Measurements from ENCODE around the gene ANK2.

ANK2 gene

DNA sequence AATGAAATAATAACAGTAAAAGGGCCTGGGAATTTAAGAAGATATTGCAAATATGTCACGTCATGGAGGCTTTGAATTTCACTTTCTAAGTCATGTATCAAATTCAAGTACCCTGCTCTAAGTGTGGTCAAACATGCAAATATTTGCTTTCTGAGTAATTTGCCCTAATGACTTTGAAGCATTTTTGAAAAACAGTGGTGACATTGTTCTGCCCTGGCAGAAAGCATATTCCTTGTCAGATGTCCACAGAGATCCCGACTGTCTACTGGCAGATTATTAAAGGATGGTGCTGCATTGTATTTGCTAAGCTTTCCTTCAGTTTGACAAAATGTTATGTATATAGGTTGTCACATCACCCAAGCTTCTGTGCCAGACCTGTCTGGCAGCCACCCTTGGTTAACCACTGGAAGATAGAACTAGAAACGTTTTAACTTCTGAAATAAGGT is 92.5 kb downstream of the ANK2 start:
- TF ChIP-seq GATA3 (IDR thresholded peaks at IDR 0.05; ENCODE audit: low read depth, low read length) (no peak), GATA2 (IDR thresholded peaks at IDR 0.05; ENCODE audit: low read depth, low read length) (no peak)

- TF ChIP-seq GATA3 (IDR thresholded peaks at IDR 0.05; ENCODE audit: low read depth, low read length) (no peak), GATA2 (IDR thresholded peaks at IDR 0.05; ENCODE audit: low read depth, low read length) (no peak)
These were observed 92.9 kb downstream of the ANK2 start for GRCh38 chr4:113142351-113142750.

- TF ChIP-seq GATA3 (IDR thresholded peaks at IDR 0.05; ENCODE audit: low read depth, low read length) (no peak), GATA2 (IDR thresholded peaks at IDR 0.05; ENCODE audit: low read depth, low read length) (no peak)
These were observed 94.6 kb downstream of the ANK2 start for GRCh38 chr4:113144091-113144490.

GRCh38 chr4:113145147-113145518 is 95.7 kb downstream of the ANK2 start:
- TF ChIP-seq GATA2 (IDR thresholded peaks at IDR 0.05; ENCODE audit: low read depth, low read length) (no peak), GATA3 (IDR thresholded peaks at IDR 0.05; ENCODE audit: low read depth, low read length) (no peak)

DNA sequence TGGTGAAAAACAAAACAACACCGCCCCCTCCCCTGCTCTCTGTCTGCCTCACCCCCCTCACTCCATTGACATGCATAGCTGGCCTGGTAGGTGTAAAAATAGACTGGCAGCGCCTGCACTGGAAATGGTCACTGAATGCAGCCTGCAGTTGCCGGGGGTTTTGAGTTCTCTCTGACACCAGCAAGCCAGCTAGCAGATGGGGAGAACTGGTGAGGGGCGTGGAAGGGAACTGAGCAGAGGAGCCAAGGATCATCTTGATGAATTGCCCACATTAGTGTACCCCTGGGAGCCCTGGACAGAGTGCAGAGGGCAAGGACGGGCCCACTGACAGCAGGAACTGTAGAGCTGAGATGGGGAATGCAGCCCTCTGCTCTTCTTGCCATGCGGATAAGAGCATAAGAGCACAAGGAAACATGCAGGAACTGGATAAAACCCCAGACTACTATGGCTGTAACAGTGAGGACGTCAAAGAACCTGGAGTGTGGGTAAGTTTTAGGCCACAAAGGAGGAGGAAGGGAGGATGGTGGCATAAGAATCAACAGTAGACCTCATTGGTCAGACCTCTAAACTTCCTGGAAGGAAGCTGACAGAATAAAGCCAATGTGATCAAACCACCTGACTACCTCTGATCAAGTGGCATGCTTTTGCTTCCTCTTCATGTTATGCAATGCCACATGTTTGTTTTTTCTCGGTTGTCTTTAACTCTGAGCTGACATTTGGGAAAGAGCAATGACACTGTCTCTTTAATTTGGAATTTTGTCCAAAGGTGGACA is 96.3 kb downstream of the ANK2 start:
- no peak for TF ChIP-seq GATA3 (IDR thresholded peaks at IDR 0.05; ENCODE audit: low read depth, low read length)
- no peak for TF ChIP-seq GATA2 (IDR thresholded peaks at IDR 0.05; ENCODE audit: low read depth, low read length)

DNA sequence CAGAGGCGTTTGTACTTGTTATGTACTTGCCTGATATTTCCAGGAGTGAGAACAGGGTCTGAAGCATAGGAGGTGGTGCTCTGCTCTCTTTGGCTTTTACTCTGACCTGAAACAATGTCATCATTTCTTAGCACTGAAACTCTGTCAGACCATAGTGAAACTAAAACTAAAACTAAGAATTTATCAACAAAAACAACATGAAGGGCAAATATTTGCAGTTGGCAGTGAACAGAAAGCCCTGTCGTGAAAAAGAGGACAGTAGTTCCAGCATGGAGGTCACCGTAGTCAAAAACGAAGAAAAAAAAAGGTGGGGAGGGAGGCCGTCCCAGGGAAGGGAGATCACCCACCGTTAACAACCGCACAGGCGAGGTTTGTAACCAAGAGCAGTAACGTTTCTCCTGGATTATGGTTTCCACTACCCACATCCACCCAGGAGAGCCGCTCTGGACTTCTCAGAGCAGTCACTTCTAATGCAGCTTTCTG is 97.5 kb downstream of the ANK2 start:
- no peak for TF ChIP-seq GATA3 (IDR thresholded peaks at IDR 0.05; ENCODE audit: low read depth, low read length)
- no peak for TF ChIP-seq GATA2 (IDR thresholded peaks at IDR 0.05; ENCODE audit: low read depth, low read length)

DNA sequence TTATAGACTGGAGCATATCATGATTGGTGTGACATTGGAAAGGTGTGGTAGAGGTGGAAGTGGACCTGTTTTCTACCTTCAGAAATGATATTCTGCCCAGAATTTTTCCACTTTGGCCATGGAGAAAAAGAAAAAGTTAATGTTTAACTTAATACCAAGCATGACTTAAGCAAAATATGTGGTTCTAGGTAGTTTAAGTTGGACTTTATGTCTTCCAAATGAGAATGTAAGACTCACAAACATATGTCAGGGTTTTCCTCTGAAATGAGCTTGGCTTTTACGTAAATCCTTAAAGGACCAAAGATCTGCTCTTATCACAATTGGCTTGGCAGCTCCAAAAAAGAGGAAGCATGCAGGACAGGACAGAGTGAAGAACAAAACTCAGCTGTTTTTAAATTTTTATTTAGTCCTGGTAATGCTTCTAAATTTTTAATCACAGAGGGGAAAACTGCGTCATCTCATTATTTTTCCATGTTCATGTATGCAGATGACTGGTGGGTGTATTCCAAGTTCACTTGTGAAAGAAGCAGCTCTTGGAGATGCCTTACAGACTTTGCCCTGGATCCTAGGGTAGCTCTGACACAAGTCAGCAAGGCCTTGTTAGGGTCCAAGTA is 98.2 kb downstream of the ANK2 start:
- TF ChIP-seq GATA2 (IDR thresholded peaks at IDR 0.05; ENCODE audit: low read depth, low read length) (no peak), GATA3 (IDR thresholded peaks at IDR 0.05; ENCODE audit: low read depth, low read length) (no peak)

GRCh38 chr4:113148925-113149324 is 99.5 kb downstream of the ANK2 start:
- TF ChIP-seq GATA2 (IDR thresholded peaks at IDR 0.05; ENCODE audit: low read depth, low read length): no peak
- TF ChIP-seq GATA3 (IDR thresholded peaks at IDR 0.05; ENCODE audit: low read depth, low read length): no peak

- TF ChIP-seq GATA3 (IDR thresholded peaks at IDR 0.05; ENCODE audit: low read depth, low read length) (no peak), GATA2 (IDR thresholded peaks at IDR 0.05; ENCODE audit: low read depth, low read length) (no peak)
These were observed 104.2 kb downstream of the ANK2 start for GRCh38 chr4:113153529-113154101.

DNA sequence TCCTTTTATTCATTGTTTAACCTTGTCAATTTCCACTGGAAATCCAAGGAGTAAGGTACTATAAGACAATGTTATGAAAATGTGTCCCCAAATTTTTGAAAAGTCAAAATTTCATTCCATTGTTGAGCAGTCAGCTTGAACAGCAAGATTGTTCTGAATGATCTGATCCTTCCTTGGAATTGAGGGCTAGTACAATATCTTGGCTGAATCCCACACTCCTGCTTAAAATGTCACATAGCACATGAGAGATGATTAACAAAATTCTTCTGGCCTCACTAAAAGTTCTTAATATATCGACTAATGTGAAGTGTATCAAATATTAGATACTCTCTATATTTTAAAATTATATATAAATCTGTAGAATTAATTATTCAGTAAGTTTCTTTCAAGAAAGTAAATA is 104.8 kb downstream of the ANK2 start:
- no peak for TF ChIP-seq GATA2 (IDR thresholded peaks at IDR 0.05; ENCODE audit: low read depth, low read length)
- no peak for TF ChIP-seq GATA3 (IDR thresholded peaks at IDR 0.05; ENCODE audit: low read depth, low read length)

- no peak for TF ChIP-seq GATA3 (IDR thresholded peaks at IDR 0.05; ENCODE audit: low read depth, low read length)
- TF ChIP-seq GATA2 (IDR thresholded peaks at IDR 0.05; ENCODE audit: low read depth, low read length): no peak
These were observed 107.8 kb downstream of the ANK2 start for GRCh38 chr4:113157086-113157857.

- no peak for TF ChIP-seq GATA2 (IDR thresholded peaks at IDR 0.05; ENCODE audit: low read depth, low read length)
- no peak for TF ChIP-seq GATA3 (IDR thresholded peaks at IDR 0.05; ENCODE audit: low read depth, low read length)
These were observed 110.6 kb downstream of the ANK2 start for GRCh38 chr4:113159942-113160545.

- no peak for TF ChIP-seq GATA3 (IDR thresholded peaks at IDR 0.05; ENCODE audit: low read depth, low read length)
- TF ChIP-seq GATA2 (IDR thresholded peaks at IDR 0.05; ENCODE audit: low read depth, low read length): no peak
These were observed 111.1 kb downstream of the ANK2 start for GRCh38 chr4:113160548-113160947.

DNA sequence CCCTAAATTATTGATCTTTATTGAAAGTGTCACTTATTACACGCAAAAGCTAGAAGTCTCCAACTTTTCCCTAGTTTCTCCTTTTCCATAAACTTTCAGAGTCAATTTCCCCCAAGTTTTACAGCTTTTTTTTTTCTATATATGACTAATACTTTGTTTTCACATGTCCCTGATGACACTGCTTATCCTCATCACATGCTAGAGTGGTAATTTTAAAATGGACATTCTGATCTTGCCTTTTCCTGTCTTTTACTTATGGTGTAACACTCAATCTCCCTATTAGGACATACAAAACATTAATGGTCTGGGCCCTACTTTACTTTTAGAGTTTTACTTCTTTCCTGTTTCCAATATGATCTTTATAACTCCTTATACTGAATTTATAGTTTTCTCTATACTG is 112.6 kb downstream of the ANK2 start:
- TF ChIP-seq GATA3 (IDR thresholded peaks at IDR 0.05; ENCODE audit: low read depth, low read length) (no peak), GATA2 (IDR thresholded peaks at IDR 0.05; ENCODE audit: low read depth, low read length) (no peak)
